T-cell (primary cell): Measurements from ENCODE around the gene LZIC. TPM values are rescaled to one million over a fixed set of nuclear protein-coding genes. Genes with fewer than 3 reads are reported as not detected.
A peak's percentile ranks its signal among the peaks of the same experiment; 100 is the strongest.

Source experiments
- ATAC-seq, 4 experiments: fragments of 200-7000 bp in 3 of 4; fragments of 150-1000 bp in 1 of 4; cut with Tn5 transposase; replicated peaks in 1 of 4; 1 replicate in 3 of 4; 2 replicates in 1 of 4; pipeline ENCODE4 v1.10.0; 2021; ENCODE audit warnings: moderate library complexity in 3 of 4, mild to moderate bottlenecking in 2 of 4, moderate number of reproducible peaks in 1 of 4
- CTCF ChIA-PET, 2 donors: fragments of 300-600 bp; sonication (Branson Sonifier 250); formaldehyde crosslinking; loops; one replicate each; lab custom pipeline; 2022; ENCODE audit warnings: antibody characterized with exemption in 2 of 2; lab: Charles Lee
- POLR2A ChIA-PET, 2 donors: fragments of 300-600 bp; sonication (Branson Sonifier 250); formaldehyde crosslinking; loops; one replicate each; lab custom pipeline; 2022; ENCODE audit warnings: antibody characterized with exemption in 2 of 2; lab: Charles Lee
- DNase-seq, 35 experiments: peaks; one replicate each; pipeline versions ENCODE4 v3.0.0 to v3.0.0-alpha.2; 2013 to 2023
- H3K27ac ChIP-seq: one replicate; pipeline ENCODE4 v1.5.1; 2013; ENCODE audit warnings: low read length
- H3K27me3 ChIP-seq, 2 experiments: replicated peaks in 1 of 2; 1 replicate in 1 of 2; 2 replicates in 1 of 2; pipeline versions ENCODE4 v1.6.1 to v1.7.0; 2013; ENCODE audit warnings: low read length in 1 of 2, mixed read lengths in 1 of 2; ENCODE audit not compliant: control insufficient read depth in 2 of 2, insufficient read depth in 2 of 2; ENCODE audit errors: extremely low read depth in 1 of 2
- H3K36me3 ChIP-seq, 2 donors: 1 replicate in 1 of 2; 2 replicates in 1 of 2; pipeline versions ENCODE4 v1.6.1 to v1.7.0; 2013; ENCODE audit warnings: low read length in 1 of 2; ENCODE audit not compliant: control insufficient read depth in 2 of 2, insufficient read depth in 1 of 2; ENCODE audit errors: extremely low read depth in 1 of 2
- H3K4me1 ChIP-seq, 2 experiments: 1 replicate in 1 of 2; 2 replicates in 1 of 2; pipeline versions ENCODE4 v1.6.1 to v1.7.0; 2013; ENCODE audit warnings: low read length in 2 of 2, mixed read lengths in 1 of 2; ENCODE audit not compliant: insufficient read depth in 2 of 2, control insufficient read depth in 1 of 2; ENCODE audit errors: extremely low read depth in 1 of 2
- H3K4me3 ChIP-seq, 2 donors: 1 replicate in 1 of 2; 2 replicates in 1 of 2; pipeline versions ENCODE4 v1.5.1 to v1.7.0; 2013; ENCODE audit warnings: mild to moderate bottlenecking in 2 of 2, low read length in 1 of 2, moderate library complexity in 1 of 2; ENCODE audit not compliant: control insufficient read depth in 1 of 2; ENCODE audit errors: extremely low read depth in 1 of 2
- H3K9me3 ChIP-seq: 2 replicates; pipeline ENCODE4 v1.7.0; 2013
- H3K27ac Mint-ChIP-seq, 2 donors: one replicate each; pipeline ENCODE4 v1.8.0; 2020 to 2021; ENCODE audit warnings: mild to moderate bottlenecking in 2 of 2, mixed read lengths in 2 of 2
- H3K27me3 Mint-ChIP-seq, 2 donors: one replicate each; pipeline ENCODE4 v1.8.0; 2021 to 2022; ENCODE audit warnings: mixed read lengths in 2 of 2
- H3K36me3 Mint-ChIP-seq: one replicate; pipeline ENCODE4 v1.8.0; 2021; ENCODE audit warnings: mixed read lengths
- H3K4me1 Mint-ChIP-seq, 3 donors: one replicate each; pipeline ENCODE4 v1.8.0; 2020 to 2022; ENCODE audit warnings: mixed read lengths in 3 of 3, mild to moderate bottlenecking in 1 of 3
- H3K4me3 Mint-ChIP-seq, 3 donors: one replicate each; pipeline ENCODE4 v1.8.0; 2020 to 2022; ENCODE audit warnings: mild to moderate bottlenecking in 3 of 3, mixed read lengths in 3 of 3, moderate library complexity in 3 of 3
- H3K9me3 Mint-ChIP-seq, 3 donors: one replicate each; pipeline ENCODE4 v1.8.0; 2020 to 2022; ENCODE audit warnings: mixed read lengths in 3 of 3
- WGBS: methylation state at CpG from one replicate; pipeline ENCODE4 v1.1.5; 2013; ENCODE audit warnings: missing lambda C conversion rate; ENCODE audit not compliant: insufficient coverage; 5-methylcytosine and 5-hydroxymethylcytosine counted together
- total RNA-seq, 35 experiments: library from RNA in 6 of 35; stranded (reverse) in 6 of 35; fragments of 120-200 nt in 1 of 35; gene quantifications; one replicate each; pipeline versions ENCODE4 v1.2.1 to v1.2.4 and lab custom pipeline; 2013 to 2026

LZIC gene
- total RNA-seq (10 to 100 TPM; 19.6 to 28.6 (median 22.0) TPM), total RNA-seq (lab: John Stamatoyannopoulos, UW) (23.3 to 67.0 (median 44.3) reads per million in 29 experiments)
- total RNA-seq (2013): 40.1 TPM

DNA sequence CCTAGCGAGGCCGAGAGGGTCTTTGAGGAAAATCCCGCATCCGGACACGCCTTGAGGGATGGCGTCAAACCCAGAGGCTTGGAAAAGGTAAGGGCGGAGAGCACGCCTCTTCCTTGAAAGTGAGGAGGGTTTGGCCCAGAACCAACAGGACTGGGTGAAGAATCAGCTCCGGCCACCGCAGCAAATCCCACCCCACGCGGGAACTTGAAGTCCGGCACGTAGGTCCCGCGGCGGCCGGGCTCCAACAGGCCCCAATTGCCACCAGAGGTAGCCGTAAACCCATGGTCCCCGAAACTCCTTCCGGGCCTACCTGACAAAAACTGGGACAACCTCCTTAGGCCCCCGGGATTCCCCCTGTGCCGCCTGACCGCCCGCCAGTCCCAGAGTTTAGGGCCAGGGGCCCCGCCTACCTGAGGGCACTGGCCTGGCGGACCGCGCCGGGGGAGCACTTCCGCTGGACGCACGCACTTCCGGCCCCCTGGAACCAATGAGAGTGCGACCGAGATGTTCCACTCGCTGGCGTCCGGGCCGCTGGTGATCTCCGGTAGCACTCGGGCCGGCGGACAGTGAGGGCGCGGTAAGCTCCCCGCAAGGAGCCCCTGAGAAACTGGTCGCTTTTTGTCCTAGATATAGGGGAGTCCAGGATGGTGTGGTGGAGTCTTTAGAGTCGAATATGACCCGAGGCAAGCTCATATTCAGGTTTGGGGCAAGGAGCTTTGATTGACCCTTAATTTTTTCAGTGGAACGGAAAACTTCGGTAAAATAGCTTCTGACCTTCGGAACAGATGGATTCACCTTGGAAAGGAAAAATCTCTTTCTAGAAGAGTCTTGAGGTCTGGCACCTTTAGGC, at the start of gene LZIC, which contains the start of gene NMNAT1:
Gene LZIC (minus strand): TSS at position 453 of the 850 bp plus-strand sequence. CDS start 6,772 bp downstream, outside the sequence.
Gene NMNAT1 (plus strand): TSS at position 537 of the 850 bp plus-strand sequence. CDS start 28,599 bp downstream, outside the sequence.
- ATAC-seq (peak; percentile 92 to 98 (median 96)), DNase-seq (peak; percentile 66 to 92 (median 82))
- H3K36me3 ChIP-seq: peaks cover 0 to 4% of the 10 kb centered on the region in 2 donors
- Mint-ChIP-seq H3K4me3 (peak within 1 kb of the TSS; percentile 96 to 97 (median 97)), H3K9me3 (no peaks in the 10 kb centered on the region), H3K27ac (peak within 1 kb of the TSS; percentile 96 to 97), H3K36me3 (peaks cover 7% of the 10 kb centered on the region), H3K4me1 (peaks cover 24 to 32% (median 24%) of the 10 kb centered on the region in 3 donors), H3K27me3 (no peaks in the 10 kb centered on the region)
- under 1% methylated on average over 50 of the region's 53 CpGs for WGBS
- POLR2A ChIA-PET: interaction anchor here in 1 of 2 donors (0.5 to 1.0 kb wide), 2 partner anchors 33 to 1056 kb away, joined by 4 to 5 read pairs; partner anchors contain the start of gene CTNNBIP1
- CTCF ChIA-PET: interaction anchor here (0.6 to 1.2 kb wide), 6 partner anchors 10 to 1314 kb away, joined by 3 to 6 read pairs (median 4); partner anchors contain the start of genes CTNNBIP1 (in 1 of the 2) and SRM (in 1 of the 2)
- peak within 1 kb of the TSS; percentile 62 to 84 for H3K4me3 ChIP-seq
- peak within 1 kb of the TSS; percentile 80 for H3K27ac ChIP-seq
- H3K4me1 ChIP-seq: peaks cover 6 to 29% of the 10 kb centered on the region in 2 experiments
- no peaks in the 10 kb centered on the region for H3K27me3 ChIP-seq
- H3K9me3 ChIP-seq: no peaks in the 10 kb centered on the region

DNA sequence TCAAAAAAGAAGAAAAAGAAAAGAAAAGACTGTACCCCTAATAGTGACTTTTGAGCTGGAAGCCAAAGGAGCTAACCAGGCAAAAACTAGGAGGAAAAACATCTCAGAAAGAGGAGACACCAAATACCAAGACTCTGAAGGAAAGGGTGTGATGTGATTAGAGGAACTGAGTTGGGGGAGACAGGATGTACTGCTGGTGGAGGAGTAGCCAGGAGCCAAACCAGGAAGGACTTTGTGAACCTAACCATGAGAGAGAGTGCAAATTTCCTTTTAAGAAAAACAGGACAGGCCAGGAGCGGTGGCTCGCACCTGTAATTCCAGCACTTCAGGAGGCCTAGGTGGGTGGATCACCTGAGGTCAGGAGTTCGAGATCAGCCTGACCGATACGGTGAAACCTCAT, 49.7 kb upstream of the LZIC start:
- WGBS: no CpG with 5 or more reads among the region's 5 CpGs
- H3K9me3 ChIP-seq: no peaks in the 10 kb centered on the region
- peaks cover 0 to 38% of the 10 kb centered on the region in 2 experiments for H3K27me3 ChIP-seq
- Mint-ChIP-seq H3K36me3 (no peaks in the 10 kb centered on the region), H3K4me1 (peaks cover 5 to 12% (median 7%) of the 10 kb centered on the region in 3 donors), H3K27me3 (peaks cover 16 to 21% of the 10 kb centered on the region in 2 donors), H3K27ac (peak overlapping the region in 1 of 2 donors; percentile 21), H3K9me3 (no peaks in the 10 kb centered on the region), H3K4me3 (no peak overlapping the region)
- H3K4me1 ChIP-seq: peaks cover 0 to 6% of the 10 kb centered on the region in 2 experiments
- POLR2A ChIA-PET: no interaction called here
- CTCF ChIA-PET: interaction anchor here in 1 of 2 donors (0.6 kb wide), 1 partner anchor 816 kb away, joined by 3 read pairs; no protein-coding TSS in a partner anchor
- no peaks in the 10 kb centered on the region for H3K36me3 ChIP-seq
- H3K27ac ChIP-seq: no peak overlapping the region
- DNase-seq: no peak
- ATAC-seq: no peak
- H3K4me3 ChIP-seq: no peak overlapping the region

DNA sequence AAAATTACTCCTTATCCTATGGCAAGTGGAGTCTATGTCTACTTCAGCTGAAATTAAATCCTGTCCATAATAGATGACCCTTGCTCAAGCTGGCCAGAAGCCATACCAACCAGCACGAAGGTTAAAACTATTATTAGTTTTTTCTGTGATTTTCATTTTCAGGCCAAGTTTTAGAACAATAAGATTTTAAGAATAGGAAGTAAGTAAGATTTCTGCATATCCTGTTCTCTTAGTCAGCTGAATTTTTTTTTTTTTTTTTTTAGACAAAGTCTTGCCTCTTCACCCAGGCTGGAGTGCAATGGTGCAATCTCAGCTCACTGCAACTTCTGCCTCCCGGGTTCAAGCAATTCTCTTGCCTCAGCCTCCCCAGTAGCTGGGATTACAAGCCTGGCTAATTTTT, 47.8 kb upstream of the LZIC start:
- Mint-ChIP-seq H3K27me3 (peaks cover 11 to 12% of the 10 kb centered on the region in 2 donors), H3K4me3 (no peak overlapping the region), H3K9me3 (no peaks in the 10 kb centered on the region), H3K4me1 (peaks cover 0 to 6% (median 0%) of the 10 kb centered on the region in 3 donors), H3K27ac (no peak overlapping the region), H3K36me3 (no peaks in the 10 kb centered on the region)
- no peak for ATAC-seq
- WGBS: no CpG with 5 or more reads among the region's 2 CpGs
- POLR2A ChIA-PET: interaction anchor here in 1 of 2 donors (0.6 kb wide), 1 partner anchor 171 kb away, joined by 10 read pairs; no protein-coding TSS in a partner anchor
- Histone ChIP-seq H3K9me3 (no peaks in the 10 kb centered on the region), H3K27ac (no peak overlapping the region), H3K27me3 (peaks cover 0 to 20% of the 10 kb centered on the region in 2 experiments), H3K36me3 (no peaks in the 10 kb centered on the region), H3K4me3 (no peak overlapping the region), H3K4me1 (no peaks in the 10 kb centered on the region)
- no peak for DNase-seq
- CTCF ChIA-PET: interaction anchor here in 1 of 2 donors (0.6 kb wide), 1 partner anchor 9 kb away, joined by 4 read pairs; no protein-coding TSS in a partner anchor

GRCh38 chr1:9989773-9990172, 46.6 kb upstream of the LZIC start:
- no peak overlapping the region for H3K27ac ChIP-seq
- H3K36me3 ChIP-seq: no peaks in the 10 kb centered on the region
- Mint-ChIP-seq H3K36me3 (no peaks in the 10 kb centered on the region), H3K27me3 (peaks cover 11 to 12% of the 10 kb centered on the region in 2 donors), H3K4me3 (no peak overlapping the region), H3K4me1 (peaks cover 0 to 6% (median 0%) of the 10 kb centered on the region in 3 donors), H3K27ac (no peak overlapping the region), H3K9me3 (no peaks in the 10 kb centered on the region)
- CTCF ChIA-PET: no interaction called here
- 91% methylated on average over 5 of the region's 5 CpGs for WGBS
- DNase-seq (no peak), ATAC-seq (no peak)
- no peaks in the 10 kb centered on the region for H3K9me3 ChIP-seq
- no peaks in the 10 kb centered on the region for H3K4me1 ChIP-seq
- H3K4me3 ChIP-seq: no peak overlapping the region
- POLR2A ChIA-PET: no interaction called here
- H3K27me3 ChIP-seq: peaks cover 0 to 9% of the 10 kb centered on the region in 2 experiments

DNA sequence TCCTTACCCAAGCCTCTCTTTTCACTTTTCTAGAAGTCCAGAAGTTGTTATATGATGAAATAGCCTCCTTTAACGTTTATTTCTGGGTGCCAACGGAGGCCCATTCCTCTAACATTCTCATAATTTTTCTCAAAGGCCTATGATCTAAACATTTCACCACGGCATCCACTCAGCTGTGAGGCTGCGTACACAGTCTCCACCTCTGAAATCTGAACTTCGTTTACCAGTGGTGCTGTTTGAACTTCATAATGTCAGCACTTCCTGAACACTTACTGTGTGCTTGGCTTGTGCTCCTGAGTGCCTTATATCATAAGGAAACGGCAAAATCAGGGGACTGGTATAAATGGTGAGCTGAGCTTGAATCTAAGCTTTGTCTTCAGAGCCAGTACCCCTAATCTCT, 41.8 kb upstream of the LZIC start:
- ATAC-seq (no peak), DNase-seq (no peak)
- H3K4me3 Mint-ChIP-seq: no peak overlapping the region
- Histone ChIP-seq H3K36me3 (peaks cover 0 to 14% of the 10 kb centered on the region in 2 donors), H3K4me1 (no peaks in the 10 kb centered on the region), H3K4me3 (no peak overlapping the region), H3K27ac (no peak overlapping the region), H3K27me3 (no peaks in the 10 kb centered on the region), H3K9me3 (no peaks in the 10 kb centered on the region)
- H3K27me3 Mint-ChIP-seq: no peaks in the 10 kb centered on the region
- ChIA-PET POLR2A (no interaction called here), CTCF (no interaction called here)
- peaks cover 17% of the 10 kb centered on the region for H3K36me3 Mint-ChIP-seq
- H3K4me1 Mint-ChIP-seq: no peaks in the 10 kb centered on the region
- WGBS: 63% methylated on average over 3 of the region's 6 CpGs
- H3K9me3 Mint-ChIP-seq: no peaks in the 10 kb centered on the region
- H3K27ac Mint-ChIP-seq: no peak overlapping the region

DNA sequence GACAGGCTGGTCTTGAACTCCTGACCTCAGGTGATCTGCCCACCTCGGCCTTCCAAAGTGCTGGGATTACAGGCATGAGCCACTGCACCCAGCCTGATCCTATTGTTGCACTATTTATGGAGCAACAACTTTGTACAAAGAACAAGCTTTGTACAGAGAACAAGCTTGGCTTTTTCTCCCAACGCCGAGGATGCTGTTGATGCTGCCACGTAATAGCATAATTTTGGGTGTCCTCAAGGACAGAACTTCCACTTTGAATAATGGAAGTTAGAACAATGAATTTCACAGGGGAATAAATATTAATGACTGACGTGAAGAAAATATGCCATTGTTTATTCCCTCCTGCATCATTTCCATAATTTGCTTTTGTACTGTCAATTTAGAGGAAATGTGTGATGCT, 41.1 kb upstream of the LZIC start:
- WGBS: 94% methylated on average over 3 of the region's 5 CpGs
- Histone ChIP-seq H3K4me3 (no peak overlapping the region), H3K36me3 (peaks cover 0 to 14% of the 10 kb centered on the region in 2 donors), H3K4me1 (no peaks in the 10 kb centered on the region), H3K27me3 (no peaks in the 10 kb centered on the region), H3K27ac (no peak overlapping the region), H3K9me3 (no peaks in the 10 kb centered on the region)
- Mint-ChIP-seq H3K27ac (no peak overlapping the region), H3K4me1 (no peaks in the 10 kb centered on the region), H3K4me3 (no peak overlapping the region), H3K27me3 (no peaks in the 10 kb centered on the region), H3K9me3 (no peaks in the 10 kb centered on the region), H3K36me3 (peaks cover 17% of the 10 kb centered on the region)
- CTCF ChIA-PET: no interaction called here
- DNase-seq (no peak), ATAC-seq (no peak)
- POLR2A ChIA-PET: no interaction called here
